ENCODE results near the gene MRPL36. TPM values are rescaled to one million over a fixed set of nuclear protein-coding genes. Genes with fewer than 3 reads are reported as not detected.

The MRPL36 gene
- total and polyA plus RNA-seq, 4 donors: 22.3 to 106 (median 56.3) TPM

- no peak for TF ChIP-seq REST (IDR thresholded peaks at IDR 0.05)
- no peak for TF ChIP-seq RXRA (IDR thresholded peaks at IDR 0.05)
- TF ChIP-seq FOXA1 (IDR thresholded peaks at IDR 0.05): no peak
- TF ChIP-seq FOXA2 (IDR thresholded peaks at IDR 0.05): no peak
- TF ChIP-seq ZBTB33 (IDR thresholded peaks at IDR 0.05): no peak
- no peak for TF ChIP-seq MAX (IDR thresholded peaks at IDR 0.05)
Observed at GRCh38 chr5:1781726-1782384, 17.8 kb downstream of the MRPL36 start (continued).

- no peak overlapping the region for H3K9ac ChIP-seq (ENCODE audit: low read depth in 1 of 2, low read length in 2 of 2)
- WGBS: 86% methylated on average over 6 of the region's 6 CpGs
- H3K27me3 ChIP-seq (ENCODE audit: control insufficient read depth in 4 of 4, insufficient read depth in 4 of 4, low read length in 3 of 4): no peaks in the 10 kb centered on the region
- no peak overlapping the region for H3K27ac ChIP-seq (ENCODE audit: low read depth in 1 of 2, low read length in 2 of 2)
- no peak overlapping the region for H3K4me3 ChIP-seq (ENCODE audit: low read depth in 1 of 3, low read length in 3 of 3)
- no peaks in the 10 kb centered on the region for H3K4me1 ChIP-seq (ENCODE audit: control insufficient read depth in 4 of 4, insufficient read depth in 4 of 4, low read length in 3 of 4)
- no peak for DNase-seq (ENCODE audit: low spot score)
- no peaks in the 10 kb centered on the region for H3K9me3 ChIP-seq (ENCODE audit: control insufficient read depth in 4 of 4, low read length in 3 of 4)
- H3K36me3 ChIP-seq (ENCODE audit: control insufficient read depth in 4 of 4, insufficient read depth in 3 of 4, low read depth in 1 of 4, low read length in 3 of 4): no peaks in the 10 kb centered on the region
- TF ChIP-seq FOXA1 (IDR thresholded peaks at IDR 0.05): no peak
- no peak for TF ChIP-seq REST (IDR thresholded peaks at IDR 0.05)
- no peak for TF ChIP-seq RAD21 (IDR thresholded peaks at IDR 0.05)
- TF ChIP-seq JUND (IDR thresholded peaks at IDR 0.05): no peak
- TF ChIP-seq SP1 (IDR thresholded peaks at IDR 0.05): no peak
- no peak for TF ChIP-seq EGR1 (IDR thresholded peaks at IDR 0.05; ENCODE audit: low read depth in 2 of 2)
- TF ChIP-seq HNF4G (IDR thresholded peaks at IDR 0.05): no peak
- no peak for TF ChIP-seq FOXA2 (IDR thresholded peaks at IDR 0.05)
- TF ChIP-seq HNF4A (conservative IDR thresholded peaks at IDR 0.05): no peak
Observed at GRCh38 chr5:1781107-1781506, 18.5 kb downstream of the MRPL36 start.
